Renal cortex interstitium (tissue), 15 donors: ENCODE results near the gene DAZ1. TPM values are rescaled to one million over a fixed set of nuclear protein-coding genes. Genes with fewer than 3 reads are reported as not detected.
"Not testable (repeated sequence)": the region's sequence is repeated elsewhere in the genome, so short reads cannot be mapped to it uniquely, and the experiment has no call there.

Source experiments
- DNase-seq, 11 donors: peaks; one replicate each; pipeline ENCODE4 v3.0.0-alpha.2; 2013; ENCODE audit warnings: low read depth in 9 of 11, low spot score in 4 of 11; ENCODE audit errors: extremely low read depth in 1 of 11
- long read RNA-seq, 16 experiments: transcript quantifications; one replicate each; lab custom pipeline, GENCODE V29; 2026
- polyA plus RNA-seq, 3 donors: library from polyadenylated mRNA; unstranded; fragments of 120-200 nt; gene quantifications; one replicate each; pipeline ENCODE4 v1.2.1, GENCODE V29; 2013; ENCODE audit not compliant: insufficient read length in 3 of 3

DAZ1 gene, protein sequence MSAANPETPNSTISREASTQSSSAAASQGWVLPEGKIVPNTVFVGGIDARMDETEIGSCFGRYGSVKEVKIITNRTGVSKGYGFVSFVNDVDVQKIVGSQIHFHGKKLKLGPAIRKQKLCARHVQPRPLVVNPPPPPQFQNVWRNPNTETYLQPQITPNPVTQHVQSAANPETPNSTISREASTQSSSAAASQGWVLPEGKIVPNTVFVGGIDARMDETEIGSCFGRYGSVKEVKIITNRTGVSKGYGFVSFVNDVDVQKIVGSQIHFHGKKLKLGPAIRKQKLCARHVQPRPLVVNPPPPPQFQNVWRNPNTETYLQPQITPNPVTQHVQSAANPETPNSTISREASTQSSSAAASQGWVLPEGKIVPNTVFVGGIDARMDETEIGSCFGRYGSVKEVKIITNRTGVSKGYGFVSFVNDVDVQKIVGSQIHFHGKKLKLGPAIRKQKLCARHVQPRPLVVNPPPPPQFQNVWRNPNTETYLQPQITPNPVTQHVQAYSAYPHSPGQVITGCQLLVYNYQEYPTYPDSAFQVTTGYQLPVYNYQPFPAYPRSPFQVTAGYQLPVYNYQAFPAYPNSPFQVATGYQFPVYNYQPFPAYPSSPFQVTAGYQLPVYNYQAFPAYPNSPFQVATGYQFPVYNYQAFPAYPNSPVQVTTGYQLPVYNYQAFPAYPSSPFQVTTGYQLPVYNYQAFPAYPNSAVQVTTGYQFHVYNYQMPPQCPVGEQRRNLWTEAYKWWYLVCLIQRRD
- not detected for polyA plus RNA-seq
- long read RNA-seq, donor 1, result 0 reads
- long read RNA-seq, donor 2, result 0 reads
- long read RNA-seq, donor 3, result 0 reads
- long read RNA-seq, donor 4, result 0 reads
- long read RNA-seq, donor 5, result 0 reads
- long read RNA-seq, donor 6, result 0 reads
- long read RNA-seq, donor 7, result 0 reads
- long read RNA-seq, donor 8, result 0 reads
- long read RNA-seq, donor 9, result 0 reads
- long read RNA-seq, donor 10, result 0 reads
- long read RNA-seq, donor 11, result 0 reads
- long read RNA-seq, donor 12, result 0 reads
- long read RNA-seq, donor 13, result 0 reads
- long read RNA-seq, donor 14, result 0 reads
- long read RNA-seq, donor 15, result 0 reads
- long read RNA-seq, donor 16, result 0 reads

- not testable (repeated sequence) for DNase-seq
Measured at GRCh38 chrY:23198908-23199307, at the start of gene DAZ1. Gene DAZ1, minus strand, starts transcription at chrY:23199008. Its CDS starts 208 bp downstream, at chrY:23198800.

- DNase-seq, result not testable (repeated sequence)
Measured at GRCh38 chrY:23219233-23219632, 20.4 kb upstream of the DAZ1 start, which contains the start of gene DAZ2. Gene DAZ2, plus strand, starts transcription at chrY:23219533. Its CDS starts 208 bp downstream, at chrY:23219741.

DNA sequence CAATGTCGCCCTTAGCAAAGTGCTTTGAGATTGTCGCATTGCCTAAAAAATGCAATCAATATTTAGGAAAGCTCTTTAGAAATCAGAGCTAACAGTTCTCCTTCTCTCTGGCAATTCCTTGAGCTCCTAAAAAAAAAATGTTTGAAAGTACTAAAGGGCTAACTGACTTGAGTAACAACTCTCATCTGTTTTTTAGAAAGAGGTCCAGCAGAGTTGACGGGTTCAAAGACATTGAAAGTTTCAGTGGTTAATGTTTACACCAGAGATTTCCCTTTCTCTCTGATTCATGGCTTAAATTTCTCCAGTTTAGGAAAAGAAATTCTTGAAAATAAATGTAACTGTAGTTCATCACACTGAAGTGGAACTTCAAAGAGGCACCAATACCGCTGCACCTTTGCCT, 11.9 kb upstream of the DAZ1 start:
- DNase-seq, result not testable (repeated sequence)

GRCh38 chrY:23209802-23210495, 11.1 kb upstream of the DAZ1 start:
- DNase-seq, result not testable (repeated sequence)

- not testable (repeated sequence) for DNase-seq
Measured at GRCh38 chrY:23207455-23207854, 8.6 kb upstream of the DAZ1 start.

Other genes starting within 250 kb of the DAZ1 start
- not detected for gene BPY2, start 214.7 kb downstream of the DAZ1 start, polyA plus RNA-seq
- gene DAZ2, start 20.5 kb upstream of the DAZ1 start, polyA plus RNA-seq, result not detected